GM19455 (cell line): ENCODE measurements around the gene NR2E1.

Experiments
- ATAC-seq: cut with Tn5 transposase; IDR thresholded peaks from one replicate; pipeline ENCODE4 v1.9.1; 2021; ENCODE audit not compliant: unreplicated experiment

Gene NR2E1

DNA sequence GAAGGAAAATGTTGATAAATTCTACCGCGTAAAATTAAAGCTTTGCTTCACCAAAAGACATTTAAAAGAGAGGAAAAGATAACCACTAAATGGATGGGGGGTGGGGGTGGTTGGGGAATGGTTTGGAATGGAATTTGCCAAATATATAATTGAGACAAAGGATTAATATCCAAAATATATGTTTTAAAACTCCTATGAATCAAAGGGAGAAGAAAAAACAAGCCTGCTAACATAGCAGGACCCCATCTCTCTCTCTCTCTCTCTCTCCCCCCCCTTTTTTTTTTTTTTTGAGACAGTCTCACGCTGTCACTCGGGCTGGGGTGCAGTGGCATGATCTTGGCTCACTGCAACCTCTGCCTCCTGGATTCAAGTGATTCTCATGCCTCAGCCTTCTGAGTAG, 13.4 kb upstream of the NR2E1 start:
- ATAC-seq, result no peak

DNA sequence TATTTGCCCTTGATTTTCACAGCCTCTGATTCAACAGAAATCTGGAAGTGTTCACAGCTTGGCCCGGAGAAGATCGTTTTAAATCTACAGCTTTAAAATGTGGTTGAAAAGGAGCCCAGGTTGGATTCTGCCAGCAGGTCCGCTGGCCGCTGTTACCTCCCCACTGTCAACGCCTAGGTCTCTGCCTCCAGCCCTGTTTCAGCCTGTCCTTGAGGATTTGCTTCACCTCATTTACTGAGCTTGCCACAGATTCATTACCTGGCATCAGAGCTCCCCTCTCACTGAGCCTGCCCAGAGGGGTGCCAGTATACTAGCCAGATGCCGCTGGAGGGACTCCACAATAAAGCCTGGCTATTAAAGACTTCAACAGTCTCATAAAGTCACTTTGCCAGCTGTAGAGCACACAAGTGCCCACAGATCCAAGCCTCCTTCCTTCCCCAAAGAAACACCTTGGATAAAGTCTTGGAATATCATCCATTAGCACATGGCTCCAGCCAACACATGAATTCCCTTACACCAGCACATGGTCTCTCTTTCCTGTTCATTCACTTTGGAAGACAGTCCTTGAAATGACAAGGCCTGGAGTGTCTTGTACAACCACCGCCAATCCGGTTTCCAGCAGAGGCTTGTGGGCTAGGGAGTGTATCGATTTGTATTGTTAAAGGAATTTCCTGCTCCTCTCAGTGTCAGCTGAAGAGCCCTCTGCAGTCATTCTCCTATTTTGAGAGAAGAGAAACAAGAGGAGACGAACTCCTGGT, 9.5 kb upstream of the NR2E1 start:
- no peak for ATAC-seq

DNA sequence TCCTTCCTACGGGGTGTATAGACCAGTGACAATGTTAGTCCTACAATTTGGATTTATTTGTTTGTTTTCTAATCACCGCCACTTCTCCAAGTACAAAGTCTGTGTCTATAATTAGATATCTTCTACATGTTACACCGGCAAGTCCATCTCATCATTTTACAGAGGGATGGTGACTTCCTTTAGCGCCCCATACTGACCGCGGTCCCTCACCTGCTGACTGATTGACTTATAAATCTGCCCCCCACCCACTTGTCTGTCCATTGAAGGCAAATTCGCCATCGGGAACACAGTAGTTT, 8.9 kb upstream of the NR2E1 start:
- ATAC-seq, result no peak

DNA sequence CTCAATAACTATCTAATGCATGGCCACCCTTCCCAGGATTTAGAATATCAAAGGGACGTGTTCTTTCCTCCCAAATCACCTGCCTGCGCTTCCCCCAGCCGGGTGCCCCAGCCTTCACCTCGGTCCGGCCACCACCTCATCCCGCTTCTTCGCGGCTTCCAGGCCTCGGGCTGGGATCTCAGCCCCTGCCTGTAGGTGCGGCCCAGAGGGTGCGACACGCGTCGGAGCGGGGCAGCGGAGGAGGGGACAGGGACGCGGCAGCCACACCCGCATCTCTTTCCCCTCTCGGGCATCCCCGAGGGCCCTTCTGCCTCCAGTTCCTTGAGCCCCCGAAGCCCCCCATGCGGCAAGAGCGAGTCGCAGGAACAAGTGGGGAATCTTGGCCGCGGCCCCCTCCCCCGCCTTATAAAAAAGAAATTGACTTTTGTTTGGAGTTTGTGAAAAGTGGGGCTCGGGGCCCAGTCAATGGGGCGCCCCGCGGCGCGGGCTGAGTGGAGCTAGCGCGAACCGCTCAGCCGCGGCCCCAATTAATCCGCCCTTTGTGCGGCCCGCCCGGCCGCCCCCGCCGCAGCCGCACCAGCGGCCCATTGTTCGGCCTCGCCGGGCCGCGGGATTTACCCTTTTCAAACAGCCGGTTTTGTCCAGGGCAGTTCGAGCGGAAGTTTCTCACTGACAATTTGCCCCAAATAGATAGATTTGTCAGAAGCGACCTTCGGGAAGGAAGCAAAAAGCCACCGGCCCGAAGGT, 8.4 kb upstream of the NR2E1 start:
- ATAC-seq, result no peak

DNA sequence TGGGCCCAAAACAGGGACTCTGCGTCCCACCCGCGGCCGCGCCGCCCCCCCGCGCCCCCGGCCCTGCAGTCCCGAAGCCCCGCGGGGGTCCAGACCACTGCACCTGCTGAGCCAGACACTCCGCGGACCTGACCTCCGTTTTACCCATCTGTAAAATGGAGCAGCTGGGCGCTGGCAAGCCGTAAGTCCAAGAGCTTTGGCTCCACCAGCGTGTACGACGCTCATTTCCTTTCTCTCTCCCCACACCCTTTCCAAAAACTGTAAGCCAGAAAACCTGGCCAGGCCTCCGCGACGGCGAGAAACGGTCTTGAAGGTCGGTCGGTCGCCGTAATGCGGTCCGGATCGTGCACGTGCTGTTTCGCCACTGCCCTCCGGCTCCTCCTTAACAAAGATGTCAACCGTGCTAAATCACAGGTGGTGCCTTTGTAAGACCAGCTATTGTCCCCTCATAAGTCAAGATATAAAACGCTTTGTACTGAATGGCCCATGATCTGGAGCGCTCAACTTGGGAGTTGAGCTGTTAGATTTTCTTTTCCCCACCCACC, 7.8 kb upstream of the NR2E1 start:
- no peak for ATAC-seq

DNA sequence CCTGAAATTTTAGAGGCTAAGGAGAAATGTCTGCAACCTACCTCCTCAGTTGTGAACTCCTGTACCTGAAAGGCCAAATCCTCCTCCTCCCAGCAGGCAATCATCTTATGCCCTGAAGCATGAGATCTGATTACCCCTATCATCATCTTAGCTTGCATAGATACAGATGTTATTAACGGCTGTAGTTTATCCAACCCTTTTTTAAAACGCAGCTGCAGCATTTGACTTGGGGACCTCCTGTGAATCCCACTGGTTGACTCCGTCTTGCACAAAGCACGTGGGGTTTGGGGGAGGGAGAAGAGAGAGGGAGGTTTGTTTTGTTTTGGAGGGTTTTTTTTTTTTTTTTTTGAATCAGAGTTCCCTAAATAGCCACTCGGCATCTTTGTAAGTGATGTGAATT, 5.8 kb upstream of the NR2E1 start:
- no peak for ATAC-seq

DNA sequence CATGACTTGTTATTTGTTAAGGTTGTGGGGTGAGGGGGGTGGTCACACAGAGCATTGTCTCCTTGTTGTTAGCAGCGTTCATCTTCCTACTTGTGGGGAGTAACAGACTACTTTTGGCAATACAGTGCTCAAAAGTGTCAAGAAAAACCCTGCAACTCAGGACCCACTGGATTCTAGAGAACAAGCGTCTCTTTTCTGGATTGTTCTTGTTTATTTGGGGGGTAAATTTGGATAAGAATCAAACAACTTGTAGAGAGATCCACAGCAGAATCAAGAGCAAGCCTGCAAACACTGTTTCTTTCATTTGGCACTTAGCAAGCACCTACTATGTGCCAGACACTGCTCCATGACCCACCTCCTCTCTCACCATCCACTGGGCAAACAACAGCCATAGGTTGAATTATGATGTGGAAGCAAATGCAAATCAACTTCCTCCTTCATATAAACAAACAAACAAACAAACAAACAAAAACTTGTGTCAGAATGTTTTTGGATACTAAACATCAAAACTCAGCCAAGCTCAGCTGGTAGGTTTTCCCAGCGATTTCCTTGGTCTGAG, 4.0 kb upstream of the NR2E1 start:
- ATAC-seq, result no peak

DNA sequence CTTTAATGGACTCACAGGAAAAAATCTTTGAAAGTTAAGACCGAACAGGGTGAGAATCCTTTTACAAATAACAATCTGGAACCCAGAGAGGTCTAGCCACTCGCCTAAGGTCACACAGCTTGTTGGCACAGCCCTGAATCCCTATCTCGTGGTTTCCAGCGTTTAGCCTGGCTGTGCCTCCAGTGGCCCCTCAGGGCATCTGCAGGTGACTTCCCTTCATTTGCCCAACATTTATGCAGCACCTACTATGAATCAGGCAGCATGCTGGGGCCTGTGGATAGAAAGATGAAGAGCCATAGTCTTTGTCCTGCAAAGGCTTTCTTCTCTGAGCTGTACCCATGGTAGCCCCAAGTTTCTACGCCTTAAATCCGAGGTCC, 2.6 kb upstream of the NR2E1 start:
- no peak for ATAC-seq

DNA sequence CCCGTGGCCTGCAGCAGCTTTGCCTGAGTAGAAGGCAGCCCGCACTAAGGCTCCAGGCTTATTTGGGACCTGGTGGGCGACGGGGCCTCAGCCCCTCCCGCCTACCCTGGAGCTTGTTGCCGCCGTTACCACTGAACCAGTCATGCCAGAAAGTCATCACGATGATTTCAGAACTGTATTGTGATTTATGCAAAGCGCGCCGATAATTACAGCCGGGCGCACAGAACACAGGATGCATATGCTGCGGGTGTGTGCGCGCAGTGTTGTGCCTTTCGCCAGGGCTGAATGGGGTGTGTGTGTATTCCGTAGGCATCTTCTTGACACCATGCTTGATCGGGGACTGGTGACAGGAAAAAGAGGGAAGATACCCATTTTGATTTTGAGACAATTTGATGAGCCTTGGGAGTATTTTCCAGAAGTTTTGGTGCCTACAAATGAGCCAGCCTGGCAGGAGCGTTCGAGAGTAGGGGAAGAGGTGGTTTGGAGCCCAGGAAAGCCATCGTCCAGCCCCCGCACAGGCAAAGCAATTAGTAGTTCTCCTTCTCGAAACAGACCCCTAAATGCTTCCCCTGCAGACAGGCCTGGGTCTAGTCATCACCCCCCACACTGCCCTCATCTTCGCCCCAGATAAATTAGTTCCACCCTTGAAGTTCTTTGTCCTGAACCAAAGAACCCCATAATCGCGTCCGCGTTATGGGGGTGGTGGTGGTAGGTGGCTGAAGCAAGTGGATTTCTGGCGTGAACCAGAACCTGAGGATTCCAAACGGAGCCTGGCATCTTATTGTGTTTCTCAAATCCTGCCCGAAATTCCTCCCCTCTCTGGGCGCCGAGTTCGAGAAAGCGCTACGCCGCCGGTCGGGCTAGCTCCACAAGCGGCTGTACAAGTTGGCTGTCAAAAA, 1.9 kb upstream of the NR2E1 start:
- ATAC-seq, result no peak

DNA sequence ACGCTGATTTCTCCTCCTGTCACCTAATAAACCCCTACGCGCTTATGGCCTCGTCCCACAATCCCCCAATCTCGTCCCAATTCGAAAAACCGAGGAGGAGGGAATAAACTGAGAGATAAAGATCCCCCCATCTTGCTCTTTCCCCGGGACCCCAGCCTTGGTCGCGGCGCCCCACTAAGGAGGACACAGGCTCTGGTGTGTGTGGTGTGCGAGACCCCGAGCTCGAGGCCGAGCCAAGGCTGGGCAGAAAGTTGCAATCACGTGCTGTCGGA, 1.3 kb upstream of the NR2E1 start:
- ATAC-seq, result no peak

DNA sequence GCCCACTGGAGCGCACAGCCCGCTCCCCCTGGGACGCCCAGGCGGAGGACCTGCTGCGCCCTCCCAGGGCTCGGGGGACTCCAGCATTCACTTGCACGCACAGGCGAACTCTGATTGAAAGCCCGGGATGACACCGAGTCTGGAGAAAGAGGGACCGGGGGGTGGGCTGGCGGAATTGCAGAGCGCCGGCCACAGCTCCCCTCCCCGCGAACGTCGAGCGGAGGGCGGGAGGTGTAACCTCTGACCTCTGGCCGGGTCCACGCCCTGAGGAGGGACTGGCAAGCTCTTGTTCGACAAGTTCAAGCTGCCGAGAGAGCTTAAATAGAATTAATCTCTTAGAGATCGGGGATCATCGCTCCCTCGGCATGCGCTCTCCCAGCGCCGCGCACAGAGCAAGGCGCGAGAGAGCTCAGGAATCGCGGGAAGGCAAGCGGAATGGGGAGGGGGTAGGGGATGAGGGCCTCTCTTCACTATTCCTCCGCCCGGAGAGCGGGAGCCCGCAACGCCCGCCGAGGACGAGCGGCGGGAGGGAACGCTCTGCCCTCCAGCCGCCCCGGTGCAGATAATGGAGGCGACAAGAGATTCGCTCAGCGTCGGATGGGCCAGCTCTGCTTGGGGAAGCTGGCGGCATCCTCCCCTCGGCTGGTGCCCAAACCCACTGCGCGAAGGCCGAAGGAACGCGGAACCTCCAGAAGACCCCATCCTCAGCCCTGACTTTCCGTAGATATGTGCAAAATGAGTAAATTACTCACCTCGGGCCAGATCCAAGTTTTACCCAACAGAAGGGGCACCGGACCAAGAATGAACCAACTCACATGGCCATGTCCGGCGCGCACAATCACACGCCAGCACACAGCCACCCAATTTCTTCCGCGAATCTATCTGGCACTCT, 761 bp upstream of the NR2E1 start:
- ATAC-seq, result no peak

DNA sequence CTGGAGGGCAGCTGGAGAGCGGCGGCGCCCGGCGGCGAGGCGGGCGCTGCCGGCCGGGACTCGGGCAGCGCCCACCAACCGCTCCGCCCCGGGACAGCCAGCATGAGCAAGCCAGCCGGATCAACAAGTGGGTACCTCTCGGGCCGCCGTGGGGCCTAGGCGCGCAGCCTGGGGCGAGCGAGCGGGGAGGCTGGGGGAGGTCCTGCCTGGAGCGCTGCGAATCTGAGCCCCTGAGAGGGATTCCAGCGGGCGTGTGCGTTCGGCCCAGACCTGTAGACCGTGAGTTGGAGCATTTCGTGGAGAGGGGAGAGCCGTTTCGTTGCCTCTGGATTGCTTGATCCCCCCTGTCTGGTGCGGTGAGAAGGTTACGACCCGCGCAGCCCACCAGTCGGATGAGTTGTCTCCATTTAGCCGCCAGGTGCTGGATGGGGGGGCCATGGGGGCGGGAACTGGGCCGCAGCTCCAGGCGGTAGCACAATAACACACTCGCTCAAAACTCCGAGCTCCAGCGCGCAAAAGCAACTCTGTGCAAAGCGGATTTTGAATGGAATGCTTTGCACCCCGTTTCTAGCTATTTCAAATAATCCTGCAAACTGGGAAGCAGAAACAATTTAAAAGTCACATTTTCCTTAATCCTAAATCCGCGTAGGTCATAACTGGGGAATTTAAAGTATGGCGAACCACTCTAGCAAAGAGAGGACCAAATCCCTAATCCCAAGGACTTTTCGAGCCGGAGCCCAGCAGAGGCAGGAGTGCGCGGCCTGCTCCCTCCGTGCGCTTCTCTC, 1.0 kb downstream of the NR2E1 start:
- no peak for ATAC-seq

DNA sequence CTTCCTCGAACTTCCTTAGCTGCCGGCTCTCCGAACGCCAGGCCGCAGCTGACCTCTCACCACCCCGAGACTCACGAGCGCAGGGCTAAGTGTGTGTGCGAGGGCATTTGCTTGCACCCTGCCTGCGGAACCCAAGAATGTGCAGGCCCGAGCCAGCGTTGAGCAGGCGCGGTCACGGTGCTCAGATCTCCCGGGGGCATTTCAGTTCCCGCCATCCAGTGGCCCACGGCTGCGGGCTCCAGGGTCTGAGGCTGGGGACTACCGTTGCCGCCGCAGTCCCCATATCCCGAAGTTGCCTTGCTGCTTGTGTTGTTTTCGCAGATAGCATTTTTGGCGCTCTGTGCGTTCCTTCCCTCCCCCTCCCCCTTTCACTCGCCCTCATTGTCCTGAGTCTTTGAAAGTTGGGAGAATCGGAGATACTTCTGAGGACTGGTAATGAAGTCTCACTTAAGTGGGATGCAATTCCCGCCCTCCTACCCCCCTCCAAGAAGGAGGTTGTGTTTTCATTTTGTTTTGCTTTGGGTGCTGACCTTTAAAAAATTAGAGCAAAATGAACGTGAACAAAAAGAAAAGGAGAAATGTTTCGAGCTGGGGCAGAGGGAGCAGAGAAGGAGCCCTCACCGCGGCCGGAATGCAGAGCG, 1.7 kb downstream of the NR2E1 start:
- ATAC-seq, result no peak

DNA sequence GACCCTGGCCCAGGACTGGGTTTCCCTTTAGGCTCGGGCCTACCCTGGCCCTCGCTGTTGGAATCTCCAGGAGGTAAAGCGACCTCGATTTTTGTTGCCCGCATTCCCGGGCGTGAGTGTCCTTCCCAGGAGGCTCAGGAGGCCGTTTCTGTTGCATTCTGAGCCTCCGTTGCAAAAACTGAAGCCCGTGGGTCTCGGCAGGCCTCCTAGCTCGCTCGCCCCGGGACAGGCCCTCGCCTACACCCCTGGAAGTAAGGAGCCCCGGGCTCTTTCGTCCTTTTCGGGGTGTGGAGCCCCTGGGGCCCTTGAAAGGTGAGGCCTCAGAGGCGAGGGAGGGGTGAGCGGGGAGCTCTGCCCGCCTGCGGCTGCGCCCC, 2.3 kb downstream of the NR2E1 start:
- ATAC-seq, result no peak

DNA sequence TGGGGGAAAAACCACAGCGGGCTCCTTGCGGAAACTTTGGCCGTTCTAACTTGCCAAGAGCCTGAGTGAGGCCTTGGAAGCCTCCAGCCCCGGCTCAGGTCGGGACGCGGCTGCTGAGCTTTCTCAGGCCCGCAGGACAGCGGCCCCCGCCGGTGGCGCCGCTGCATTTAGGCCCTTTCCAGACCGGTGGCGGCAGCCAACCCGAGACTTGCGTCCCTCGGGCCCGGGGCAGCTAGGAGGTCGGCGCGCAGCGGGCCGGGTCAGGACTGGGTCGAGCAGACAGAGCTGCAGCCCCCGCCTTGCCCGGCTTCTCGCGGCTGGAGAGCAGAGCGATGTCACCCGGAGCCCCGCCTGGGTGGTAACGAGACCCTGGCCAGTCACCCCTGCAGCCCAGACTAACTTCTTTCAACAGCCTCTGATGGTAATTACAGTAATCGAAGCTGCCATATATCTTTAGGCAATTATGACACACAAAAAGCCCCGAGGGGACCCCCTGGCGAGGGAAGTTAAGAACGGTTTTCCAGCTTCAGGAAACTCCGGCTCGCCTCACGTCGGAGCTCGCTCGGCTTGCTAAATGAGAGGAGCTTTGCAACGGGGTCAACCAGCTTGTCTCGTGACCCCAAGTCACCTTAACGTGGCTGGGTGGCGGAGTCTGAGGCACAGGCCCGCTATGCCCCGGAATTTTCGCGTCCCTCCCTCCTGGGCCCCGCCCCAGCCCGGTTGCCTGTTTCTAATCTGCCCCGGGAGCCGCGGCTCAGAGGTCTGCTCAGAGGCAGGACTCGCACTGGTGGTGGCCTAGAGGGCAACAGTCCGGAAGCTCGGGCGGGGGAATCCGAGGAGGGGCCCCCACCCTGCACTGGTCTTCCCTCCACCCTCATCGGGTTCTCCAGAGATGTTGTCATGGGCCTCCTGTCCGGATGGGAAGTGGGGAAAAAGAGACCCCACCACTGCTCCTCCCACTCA, 3.0 kb downstream of the NR2E1 start:
- no peak for ATAC-seq

DNA sequence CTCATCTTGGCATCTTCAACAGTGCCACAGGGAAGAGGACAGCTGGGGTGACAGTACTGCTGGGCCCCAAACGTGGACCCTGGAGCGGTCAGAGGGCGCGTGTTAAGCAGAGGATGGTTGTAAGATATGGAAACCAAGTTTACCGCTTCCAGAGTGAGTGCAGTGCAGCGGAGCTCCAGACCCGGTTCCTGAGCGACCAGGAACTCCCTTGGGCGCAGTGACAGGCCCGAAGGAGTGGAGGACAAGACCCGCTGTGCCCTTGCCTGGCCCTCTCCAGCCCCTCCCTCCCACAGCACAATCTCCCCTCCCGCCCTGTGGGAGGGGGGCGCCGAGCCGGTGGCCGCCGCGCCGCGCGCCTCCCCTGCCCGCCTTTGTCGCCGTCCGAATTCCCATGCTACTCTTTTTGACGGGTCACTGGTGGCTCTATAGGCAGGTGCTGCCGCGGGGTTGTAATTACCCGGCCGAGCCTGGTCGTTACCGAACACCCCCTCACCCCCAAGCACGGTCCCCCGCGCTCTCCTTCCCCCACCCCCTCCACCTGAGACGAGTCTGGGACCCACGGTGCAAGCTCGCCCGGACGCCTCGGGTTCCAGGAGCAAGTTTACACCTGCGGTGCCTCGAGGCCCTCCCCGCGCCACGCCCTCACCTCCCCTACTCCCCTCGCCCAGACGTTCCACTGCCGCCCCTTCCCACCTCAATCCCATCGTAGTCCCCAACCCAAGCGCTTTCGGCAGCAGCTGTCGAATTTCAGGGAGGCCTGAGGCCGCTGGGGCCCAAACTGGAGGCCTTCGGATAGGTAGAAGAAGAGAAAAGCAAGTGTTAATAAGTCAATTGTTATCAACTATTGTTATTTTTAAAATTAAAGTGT, 3.9 kb downstream of the NR2E1 start:
- no peak for ATAC-seq
